ENCODE measurements around the gene CDKN3.
"Not testable (repeated sequence)": the region's sequence is repeated elsewhere in the genome, so short reads cannot be mapped to it uniquely, and the experiment has no call there.

CDKN3 gene

DNA sequence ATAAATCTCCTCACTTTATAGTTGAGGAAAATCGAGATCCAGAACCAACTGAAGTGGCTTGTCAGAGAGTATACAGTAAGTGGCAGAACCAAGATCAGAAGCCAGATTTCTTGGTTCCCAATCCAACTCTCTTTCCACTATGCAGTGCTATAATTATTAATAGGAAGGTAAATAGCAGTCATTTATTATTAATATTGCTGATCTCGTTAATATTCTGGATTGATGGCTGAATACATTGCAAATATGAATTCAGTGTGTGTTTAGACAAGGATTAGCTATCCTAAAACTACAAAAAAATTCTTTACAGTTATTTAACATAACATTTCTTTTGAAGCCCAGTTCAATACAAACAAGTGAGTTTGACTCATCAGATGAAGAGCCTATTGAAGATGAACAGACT is 2.8 kb downstream of the CDKN3 start:
- no peak overlapping the region for H3K27ac Mint-ChIP-seq
- TF ChIP-seq CTCF (IDR thresholded peaks at IDR 0.05), result no peak
- H3K4me3 Mint-ChIP-seq, result no peak overlapping the region
- peaks cover 44% of the 10 kb centered on the region for H3K36me3 Mint-ChIP-seq (ENCODE audit: low read depth)
- peaks cover 48% of the 10 kb centered on the region for H3K9me3 Mint-ChIP-seq
- H3K27me3 Mint-ChIP-seq (ENCODE audit: low read depth, poor library complexity), result peaks cover 14% of the 10 kb centered on the region
- DNase-seq, result no peak
- H3K4me1 Mint-ChIP-seq, result peaks cover 23% of the 10 kb centered on the region

DNA sequence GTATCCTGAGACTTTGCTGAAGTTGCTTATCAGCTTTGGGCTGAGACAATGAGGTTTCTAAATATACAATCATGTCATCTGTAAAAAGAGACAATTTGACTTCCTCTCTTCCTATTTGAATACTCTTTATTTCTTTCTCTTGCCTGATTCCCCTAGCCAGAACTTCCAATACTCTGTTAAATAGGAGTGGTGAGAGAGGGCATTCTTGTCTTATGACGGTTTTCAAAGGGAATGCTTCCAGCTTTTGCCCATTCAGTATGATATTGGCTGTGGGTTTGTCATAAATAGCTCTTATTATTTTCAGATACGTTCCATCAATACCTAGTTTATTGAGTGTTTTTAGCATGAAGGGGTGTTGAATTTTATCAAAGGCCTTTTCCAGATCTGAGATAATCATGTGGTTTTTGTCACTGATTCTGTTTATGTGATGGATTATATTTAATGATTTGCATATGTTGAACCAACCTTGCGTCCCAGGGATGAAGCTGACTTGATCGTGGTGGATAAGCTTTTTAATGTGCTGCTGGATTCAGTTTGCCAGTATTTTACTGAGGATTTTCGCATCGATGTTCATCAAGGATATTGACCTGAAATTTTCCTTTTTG is 6.7 kb downstream of the CDKN3 start:
- H3K4me3 Mint-ChIP-seq, result not testable (repeated sequence)
- H3K4me1 Mint-ChIP-seq, result peaks cover 10% of the 10 kb centered on the region

GRCh38 chr14:54410215-54410614 is 13.4 kb downstream of the CDKN3 start:
- H3K27me3 Mint-ChIP-seq (ENCODE audit: low read depth, poor library complexity), result no peaks in the 10 kb centered on the region
- DNase-seq, result no peak
- H3K36me3 Mint-ChIP-seq (ENCODE audit: low read depth), result peaks cover 58% of the 10 kb centered on the region
- no peaks in the 10 kb centered on the region for H3K4me1 Mint-ChIP-seq
- H3K27ac Mint-ChIP-seq, result no peak overlapping the region
- peaks cover 25% of the 10 kb centered on the region for H3K9me3 Mint-ChIP-seq
- H3K4me3 Mint-ChIP-seq, result no peak overlapping the region
- TF ChIP-seq CTCF (IDR thresholded peaks at IDR 0.05), result no peak

More for the DNA sequence above, 6.7 kb downstream of the CDKN3 start:
- H3K36me3 Mint-ChIP-seq (ENCODE audit: low read depth), result peaks cover 77% of the 10 kb centered on the region
- not testable (repeated sequence) for DNase-seq; H3K27me3 Mint-ChIP-seq (ENCODE audit: low read depth, poor library complexity); H3K27ac Mint-ChIP-seq
- peaks cover 62% of the 10 kb centered on the region for H3K9me3 Mint-ChIP-seq

DNA sequence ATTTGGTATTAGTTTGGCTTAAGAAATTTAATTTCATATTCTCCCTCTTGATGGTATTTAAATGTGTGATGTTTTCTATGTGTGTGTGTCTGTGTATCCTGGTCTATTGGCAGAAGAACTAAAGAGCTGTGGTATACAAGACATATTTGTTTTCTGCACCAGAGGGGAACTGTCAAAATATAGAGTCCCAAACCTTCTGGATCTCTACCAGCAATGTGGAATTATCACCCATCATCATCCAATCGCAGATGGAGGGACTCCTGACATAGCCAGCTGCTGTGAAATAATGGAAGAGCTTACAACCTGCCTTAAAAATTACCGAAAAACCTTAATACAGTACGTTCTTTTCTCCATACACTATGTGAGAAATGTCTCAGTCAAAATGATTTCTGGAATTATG is 14.6 kb downstream of the CDKN3 start:
- Mint-ChIP-seq H3K36me3 (ENCODE audit: low read depth) (peaks cover 48% of the 10 kb centered on the region), H3K4me3 (no peak overlapping the region), H3K4me1 (no peaks in the 10 kb centered on the region), H3K27ac (no peak overlapping the region), H3K27me3 (ENCODE audit: low read depth, poor library complexity) (no peaks in the 10 kb centered on the region), H3K9me3 (peaks cover 14% of the 10 kb centered on the region)
- TF ChIP-seq CTCF (IDR thresholded peaks at IDR 0.05), result no peak
- DNase-seq, result no peak

GRCh38 chr14:54420478-54421142 is 23.8 kb downstream of the CDKN3 start:
- H3K36me3 Mint-ChIP-seq (ENCODE audit: low read depth), result peaks cover 33% of the 10 kb centered on the region
- peak; percentile 50 for TF ChIP-seq CTCF (IDR thresholded peaks at IDR 0.05)
- H3K27ac Mint-ChIP-seq, result no peak overlapping the region
- H3K4me1 Mint-ChIP-seq, result no peaks in the 10 kb centered on the region
- H3K9me3 Mint-ChIP-seq, result no peaks in the 10 kb centered on the region
- no peak overlapping the region for H3K4me3 Mint-ChIP-seq
- no peaks in the 10 kb centered on the region for H3K27me3 Mint-ChIP-seq (ENCODE audit: low read depth, poor library complexity)
- peak; percentile 37 for DNase-seq

DNA sequence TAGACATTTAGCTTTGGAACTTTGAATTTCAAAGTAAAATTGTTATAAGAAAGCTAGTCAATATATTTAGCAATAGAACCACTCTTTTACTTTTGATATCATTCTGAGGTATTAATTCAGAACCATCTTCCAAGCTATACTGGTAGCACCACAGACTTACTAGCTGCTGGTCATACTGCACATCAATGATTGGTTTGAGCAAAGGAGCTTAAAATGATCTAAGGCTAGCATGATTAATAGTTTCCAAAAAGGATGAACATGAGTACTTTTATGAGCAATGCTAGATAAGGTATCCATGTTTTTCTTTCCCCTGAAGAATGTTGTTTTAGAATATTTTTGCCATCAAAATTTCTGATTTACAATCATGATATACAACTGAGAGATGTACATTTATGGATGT is 27.2 kb downstream of the CDKN3 start:
- no peak overlapping the region for H3K4me3 Mint-ChIP-seq
- H3K4me1 Mint-ChIP-seq, result no peaks in the 10 kb centered on the region
- no peaks in the 10 kb centered on the region for H3K9me3 Mint-ChIP-seq
- H3K27me3 Mint-ChIP-seq (ENCODE audit: low read depth, poor library complexity), result no peaks in the 10 kb centered on the region
- H3K36me3 Mint-ChIP-seq (ENCODE audit: low read depth), result peaks cover 28% of the 10 kb centered on the region
- DNase-seq, result no peak
- TF ChIP-seq CTCF (IDR thresholded peaks at IDR 0.05), result no peak
- H3K27ac Mint-ChIP-seq, result no peak overlapping the region

All from nephron progenitor cell (in vitro differentiated cells).